Measurements from ENCODE around the gene CCDC28A. TPM values are rescaled to one million over a fixed set of nuclear protein-coding genes. Genes with fewer than 3 reads are reported as not detected.

Gene CCDC28A
- total RNA-seq, 1 donor from 2014 or later = 19.3 TPM

DNA sequence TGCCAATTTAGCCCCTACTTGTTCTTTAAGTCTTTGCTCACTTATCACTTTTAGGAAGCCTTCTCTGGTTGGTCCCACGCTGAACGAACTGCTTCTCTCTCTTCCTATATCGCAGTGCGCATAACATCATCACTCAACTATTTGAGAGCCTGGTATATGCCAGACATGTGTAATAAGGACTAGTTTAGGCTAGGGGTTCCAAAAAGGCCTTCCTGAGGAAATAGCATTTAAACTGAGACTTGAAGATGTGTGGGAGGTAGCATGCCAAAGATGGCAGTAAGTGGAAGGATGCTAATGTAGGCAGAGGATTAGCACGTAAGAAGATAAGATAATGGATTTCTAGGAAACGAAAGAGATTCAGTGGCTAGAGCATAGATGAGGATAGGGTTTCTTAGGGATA lies 4.8 kb downstream of the CCDC28A start:
- ATAC-seq = no peak
- Histone ChIP-seq H3K4me3 (no peak overlapping the region), H3K36me3 (peaks cover 58% of the 10 kb centered on the region), H3K27ac (no peak overlapping the region), H3K27me3 (no peaks in the 10 kb centered on the region), H3K4me1 (peaks cover 14% of the 10 kb centered on the region), H3K9me3 (no peaks in the 10 kb centered on the region)
- TF ChIP-seq CTCF (IDR thresholded peaks at IDR 0.05) = no peak
- intact Hi-C loops (cut with DNase I) = no loop called here
- DNase-seq = no peak

GRCh38 chr6:138782243-138782642 lies 8.7 kb downstream of the CCDC28A start:
- H3K27ac ChIP-seq = no peak overlapping the region
- DNase-seq (no peak), ATAC-seq (no peak)
- TF ChIP-seq CTCF (IDR thresholded peaks at IDR 0.05) = no peak
- no peaks in the 10 kb centered on the region for H3K27me3 ChIP-seq
- no peaks in the 10 kb centered on the region for H3K4me1 ChIP-seq
- intact Hi-C loops (cut with DNase I) = no loop called here
- H3K9me3 ChIP-seq = no peaks in the 10 kb centered on the region
- H3K4me3 ChIP-seq = no peak overlapping the region
- peaks cover 69% of the 10 kb centered on the region for H3K36me3 ChIP-seq

- intact Hi-C loops (cut with DNase I) = no loop called here
- no peak for DNase-seq
- no peak for ATAC-seq
Observed at GRCh38 chr6:138785079-138785478, 11.5 kb downstream of the CCDC28A start.

DNA sequence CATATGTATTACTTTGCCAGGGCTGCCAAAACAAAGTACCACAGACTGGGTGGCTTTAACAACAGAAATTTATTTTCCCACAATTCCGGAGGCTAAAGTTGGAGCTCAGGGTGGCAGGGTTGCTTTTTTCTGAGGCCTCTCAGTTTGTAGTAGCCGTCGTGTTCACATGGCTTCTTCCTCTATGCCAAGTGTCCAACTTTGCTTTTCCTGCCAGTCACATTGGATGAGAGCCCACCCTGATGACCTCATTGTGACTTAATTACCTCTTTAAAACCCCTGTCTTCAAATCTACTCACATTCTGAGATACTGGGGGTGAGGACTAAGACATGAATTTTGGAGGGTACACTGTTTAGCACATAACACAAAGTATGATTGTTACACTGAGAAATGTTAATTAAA lies 12.4 kb downstream of the CCDC28A start:
- DNase-seq (no peak), ATAC-seq (no peak)
- intact Hi-C loops (cut with DNase I) = no loop called here
- TF ChIP-seq CTCF (IDR thresholded peaks at IDR 0.05) = no peak
- H3K4me3 ChIP-seq = no peak overlapping the region
- no peaks in the 10 kb centered on the region for H3K27me3 ChIP-seq
- no peaks in the 10 kb centered on the region for H3K4me1 ChIP-seq
- peaks cover 73% of the 10 kb centered on the region for H3K36me3 ChIP-seq
- H3K27ac ChIP-seq = no peak overlapping the region
- H3K9me3 ChIP-seq = no peaks in the 10 kb centered on the region

More at GRCh38 chr6:138785079-138785478, 11.5 kb downstream of the CCDC28A start:
- H3K9me3 ChIP-seq = no peaks in the 10 kb centered on the region
- TF ChIP-seq CTCF (IDR thresholded peaks at IDR 0.05) = no peak
- H3K4me1 ChIP-seq = no peaks in the 10 kb centered on the region
- H3K4me3 ChIP-seq = no peak overlapping the region
- no peaks in the 10 kb centered on the region for H3K27me3 ChIP-seq
- peaks cover 70% of the 10 kb centered on the region for H3K36me3 ChIP-seq
- H3K27ac ChIP-seq = no peak overlapping the region

DNA sequence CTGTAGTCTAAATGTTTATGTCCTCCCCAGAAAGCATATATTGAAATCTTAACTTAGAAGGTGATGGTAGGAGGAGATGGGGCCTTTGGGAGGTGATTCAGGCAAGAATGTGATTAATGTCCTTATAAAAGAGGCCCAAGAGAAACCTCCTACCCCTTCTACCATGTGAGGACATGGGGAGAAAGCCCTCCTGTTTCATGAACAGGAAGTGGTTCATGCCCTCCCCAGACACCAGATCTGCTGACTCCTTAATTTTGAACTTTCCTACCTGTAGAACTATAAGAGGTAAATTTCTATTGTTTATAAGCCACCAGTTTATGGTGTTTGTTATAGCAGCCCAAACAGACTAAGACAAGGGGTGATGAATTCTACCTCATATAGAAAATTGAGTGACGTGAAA lies 13.6 kb downstream of the CCDC28A start:
- H3K27ac ChIP-seq = no peak overlapping the region
- no peak for TF ChIP-seq CTCF (IDR thresholded peaks at IDR 0.05)
- DNase-seq (no peak), ATAC-seq (no peak)
- peaks cover 75% of the 10 kb centered on the region for H3K36me3 ChIP-seq
- no peaks in the 10 kb centered on the region for H3K9me3 ChIP-seq
- no peaks in the 10 kb centered on the region for H3K4me1 ChIP-seq
- intact Hi-C loops (cut with DNase I) = no loop called here
- no peaks in the 10 kb centered on the region for H3K27me3 ChIP-seq
- H3K4me3 ChIP-seq = no peak overlapping the region

All from upper lobe of right lung (tissue), 1 donor.